IPS-11a (cell line): ENCODE measurements around the gene PCLO.
"Not testable (repeated sequence)": the region's sequence is repeated elsewhere in the genome, so short reads cannot be mapped to it uniquely, and the experiment has no call there.

Experiments used
- H3K4me3 ChIP-seq: one replicate; pipeline ENCODE4 v1.5.1; 2013; ENCODE audit warnings: low read depth, low read length, control low read depth

PCLO gene

DNA sequence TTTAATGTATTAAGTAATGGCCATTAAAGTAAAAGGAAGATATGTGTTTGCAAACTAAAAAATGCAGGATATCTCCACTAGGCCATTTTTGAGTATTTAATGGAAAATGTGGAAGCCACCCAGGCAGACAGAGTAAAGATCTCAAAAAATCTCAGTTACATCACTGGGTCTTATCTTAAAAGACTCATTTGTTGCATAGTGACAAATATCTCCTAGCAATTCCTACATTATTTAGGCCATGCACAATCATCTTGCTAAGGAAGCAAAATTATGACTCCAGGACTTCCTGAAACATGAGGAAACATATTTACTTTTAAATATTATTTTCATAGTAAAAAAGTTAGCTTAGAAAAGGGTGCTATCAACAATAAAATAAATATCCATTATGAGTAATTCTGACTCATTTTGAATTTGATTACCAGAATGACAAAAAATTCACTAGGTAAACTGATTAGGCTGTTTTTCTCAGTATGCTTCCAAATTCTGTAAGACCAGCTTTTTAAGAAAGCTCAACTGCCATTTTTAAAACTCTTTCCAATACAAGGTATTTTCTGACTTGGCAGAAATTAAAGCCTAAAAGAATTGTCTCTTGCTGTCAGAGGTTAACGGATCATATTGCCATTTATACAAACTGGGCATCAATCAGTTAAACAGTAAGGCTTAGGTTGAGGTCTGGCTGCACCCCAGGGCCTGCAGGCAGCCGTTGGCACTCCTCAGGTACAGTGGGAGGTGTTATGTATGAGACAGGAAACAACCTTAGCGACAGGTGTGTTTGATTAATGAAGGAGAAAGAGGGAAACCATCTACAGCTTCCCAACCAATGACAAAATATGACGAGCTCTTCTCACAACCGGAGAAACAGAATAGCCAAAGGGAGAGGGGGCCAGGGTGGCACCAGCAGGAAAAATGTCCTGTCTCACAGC is 31.8 kb downstream of the PCLO start:
- no peak overlapping the region for H3K4me3 ChIP-seq

GRCh38 chr7:83130191-83130590 is 32.5 kb downstream of the PCLO start:
- H3K4me3 ChIP-seq = no peak overlapping the region

DNA sequence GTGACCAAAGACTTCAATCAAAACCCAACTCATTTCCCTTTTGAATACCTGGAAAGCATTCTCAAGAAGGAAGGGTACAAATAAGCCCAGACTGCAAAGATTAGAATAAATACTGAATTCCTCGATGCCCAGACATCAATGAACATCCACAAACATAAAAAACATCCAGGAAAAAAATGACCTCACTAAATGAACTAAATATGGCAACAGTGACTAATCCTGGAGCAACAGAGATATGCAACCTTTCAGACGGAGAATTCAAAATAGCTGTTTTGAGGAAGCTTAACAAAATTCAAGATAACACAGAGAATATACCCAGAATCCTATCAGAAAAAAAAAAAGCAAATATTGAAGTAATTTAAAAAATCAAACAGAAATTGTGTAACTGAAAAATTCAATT is 43.2 kb downstream of the PCLO start:
- H3K4me3 ChIP-seq = no peak overlapping the region

- H3K4me3 ChIP-seq = no peak overlapping the region
Observed at GRCh38 chr7:83119026-83119382, 43.7 kb downstream of the PCLO start.

GRCh38 chr7:83118347-83119025 is 44.2 kb downstream of the PCLO start:
- H3K4me3 ChIP-seq = no peak overlapping the region

DNA sequence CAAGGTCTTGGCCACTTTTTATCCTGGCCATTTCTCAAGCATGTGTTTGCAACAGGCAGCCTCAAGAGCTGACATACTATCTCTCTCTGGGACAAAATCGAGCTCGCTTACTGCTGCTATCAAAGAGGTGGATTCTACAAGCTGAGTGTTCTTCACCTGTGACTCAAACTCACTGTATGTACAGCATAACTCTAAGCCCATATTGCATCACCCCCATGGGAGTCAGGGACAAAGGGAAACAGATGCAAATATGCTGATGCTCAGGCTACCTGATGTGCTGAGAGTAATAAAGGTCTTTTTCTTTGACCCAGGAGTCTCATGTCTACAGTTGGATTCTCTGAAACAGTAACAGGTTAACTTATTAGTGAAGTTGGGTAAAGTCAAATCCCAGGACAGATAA is 45.2 kb downstream of the PCLO start:
- H3K4me3 ChIP-seq = no peak overlapping the region

GRCh38 chr7:83111391-83111790 is 51.3 kb downstream of the PCLO start:
- H3K4me3 ChIP-seq = no peak overlapping the region

DNA sequence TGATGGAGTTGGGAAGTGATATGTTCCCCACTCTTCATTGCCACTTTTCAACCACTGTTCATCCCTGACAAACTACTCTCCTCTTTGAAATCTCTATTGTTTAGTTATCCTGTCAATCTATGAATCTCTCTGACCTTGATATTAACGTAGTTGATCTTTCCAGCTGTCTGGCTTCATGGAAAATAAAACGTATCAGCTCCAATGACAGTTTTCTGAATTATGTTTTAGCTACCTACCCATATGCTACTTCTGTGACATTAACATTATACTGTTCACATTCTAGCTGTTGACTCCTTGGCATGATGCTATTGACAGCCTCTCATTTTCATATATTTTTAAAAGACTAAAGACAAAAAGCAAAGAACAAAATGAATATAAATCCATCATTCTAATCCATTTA is 53.3 kb downstream of the PCLO start:
- no peak overlapping the region for H3K4me3 ChIP-seq

GRCh38 chr7:83105948-83106347 is 56.7 kb downstream of the PCLO start:
- H3K4me3 ChIP-seq = no peak overlapping the region

DNA sequence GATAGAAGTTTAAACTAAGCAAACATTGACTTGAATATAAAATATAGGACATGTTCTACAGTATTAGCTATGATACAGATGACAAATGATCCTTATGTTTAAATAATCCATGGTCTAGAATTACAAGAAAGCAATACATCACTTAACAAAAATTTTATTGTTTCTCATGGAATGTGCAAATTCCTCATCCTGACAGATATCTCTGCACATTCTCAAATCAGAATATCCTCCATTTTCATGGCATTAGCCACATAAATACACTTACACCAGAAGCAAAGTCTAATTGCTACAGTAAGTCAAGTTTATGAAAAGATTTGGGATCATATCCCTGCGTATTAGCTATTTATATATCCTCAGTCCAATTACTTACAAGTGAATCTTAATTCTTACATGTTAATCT is 57.6 kb downstream of the PCLO start:
- no peak overlapping the region for H3K4me3 ChIP-seq

GRCh38 chr7:83101530-83101929 is 61.2 kb downstream of the PCLO start:
- H3K4me3 ChIP-seq = no peak overlapping the region

DNA sequence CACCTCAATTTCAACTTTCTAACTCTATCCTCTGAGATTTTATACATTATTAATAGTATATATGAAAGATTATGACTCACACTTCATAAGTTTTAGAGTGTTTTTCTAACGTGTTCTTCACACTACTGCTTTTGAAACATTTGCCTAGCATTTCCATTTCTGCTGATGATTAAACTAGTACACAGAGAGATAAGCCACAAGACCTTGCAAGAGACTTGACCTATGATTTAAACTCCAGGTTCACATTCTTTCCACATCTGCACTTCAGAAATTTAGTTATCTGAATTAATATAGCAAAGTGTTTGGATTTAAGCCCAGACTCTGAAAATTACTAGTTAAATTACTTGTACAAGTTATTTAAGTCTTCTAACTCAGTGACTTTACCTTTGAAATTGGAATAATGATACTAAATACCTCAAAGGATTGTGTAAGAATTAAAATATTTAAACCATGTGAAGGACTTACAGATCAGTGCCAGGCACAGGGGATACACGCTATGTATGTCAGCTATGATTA is 66.6 kb downstream of the PCLO start:
- no peak overlapping the region for H3K4me3 ChIP-seq

DNA sequence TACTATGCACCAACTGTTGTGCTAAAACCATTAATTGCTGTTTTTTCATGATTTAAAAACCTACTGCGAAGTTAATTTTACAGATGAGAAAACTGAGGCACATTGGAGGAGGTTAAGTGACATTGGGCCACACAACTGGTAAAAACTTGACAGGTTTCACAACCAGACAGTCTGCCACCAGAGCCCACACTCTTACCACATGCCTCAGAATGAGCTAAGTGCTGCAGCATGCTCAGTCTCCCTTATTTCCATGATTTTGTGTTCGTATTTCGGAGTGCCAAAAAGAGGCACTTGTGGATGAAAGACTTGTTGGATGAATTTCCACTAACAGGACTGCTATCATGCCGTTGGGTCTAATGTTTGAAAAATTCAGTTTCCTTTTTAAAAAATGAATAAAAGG is 77.4 kb downstream of the PCLO start:
- H3K4me3 ChIP-seq = no peak overlapping the region

GRCh38 chr7:83079879-83080278 is 82.8 kb downstream of the PCLO start:
- not testable (repeated sequence) for H3K4me3 ChIP-seq

DNA sequence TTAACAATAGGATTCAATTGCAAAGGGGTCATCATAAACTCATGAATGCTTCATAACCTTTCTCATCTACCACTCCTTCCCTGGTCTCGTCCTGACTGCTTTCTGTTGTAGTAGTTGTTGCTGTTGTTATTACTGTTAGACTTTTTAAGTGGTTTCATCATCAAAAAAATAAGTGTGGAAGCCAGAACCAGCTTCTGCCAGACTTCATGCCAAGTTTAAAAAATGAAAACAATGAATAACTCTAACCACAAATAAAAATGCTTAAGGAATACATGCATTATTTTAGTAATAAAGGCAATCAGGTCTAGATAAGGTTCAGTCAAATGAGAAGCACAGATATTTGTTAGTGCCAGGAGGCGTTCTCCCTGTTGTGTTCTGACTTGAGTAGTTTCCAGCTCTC is 85.4 kb downstream of the PCLO start:
- no peak overlapping the region for H3K4me3 ChIP-seq

DNA sequence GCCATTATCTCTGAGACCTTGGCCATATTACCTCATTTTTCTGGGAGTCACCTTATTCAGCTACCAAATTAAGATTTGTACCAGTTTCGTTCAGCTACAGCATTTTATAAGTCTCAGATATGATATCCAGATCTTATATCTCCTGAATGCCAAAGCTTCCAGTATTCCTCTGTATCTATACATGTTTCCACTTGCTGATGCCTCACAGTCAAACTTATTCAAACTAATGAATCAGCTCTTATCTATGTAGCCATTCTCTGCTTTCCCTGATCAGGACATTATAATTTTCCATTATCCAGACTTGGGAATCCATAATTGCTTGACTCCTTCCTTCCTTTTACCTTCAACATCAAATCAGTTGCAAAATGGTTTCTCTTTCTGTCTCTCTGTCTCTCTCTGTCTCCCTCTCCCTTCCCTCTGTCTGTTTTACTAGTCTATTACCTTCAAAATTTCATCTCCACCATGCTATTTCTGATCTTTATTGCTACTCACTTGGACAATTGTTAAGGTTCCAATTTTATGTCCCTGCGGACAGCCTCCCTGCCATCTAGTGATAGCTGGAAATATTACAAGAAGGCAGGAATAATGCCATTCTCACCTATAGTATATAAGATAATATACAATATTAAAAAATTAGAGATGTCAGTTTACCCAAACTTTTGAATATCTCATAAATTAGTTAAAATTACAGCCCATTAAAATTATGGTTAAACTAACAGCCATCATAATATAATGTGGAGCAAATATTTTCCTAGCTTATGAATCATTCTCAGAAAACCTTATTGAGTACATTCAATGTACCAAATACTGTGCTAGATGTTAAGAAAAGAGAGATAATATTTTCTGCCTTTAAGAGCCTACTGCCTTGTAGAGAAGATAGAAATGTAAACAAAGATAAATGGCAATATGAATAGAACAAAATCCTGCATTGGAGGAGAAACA is 89.8 kb downstream of the PCLO start:
- H3K4me3 ChIP-seq = no peak overlapping the region

DNA sequence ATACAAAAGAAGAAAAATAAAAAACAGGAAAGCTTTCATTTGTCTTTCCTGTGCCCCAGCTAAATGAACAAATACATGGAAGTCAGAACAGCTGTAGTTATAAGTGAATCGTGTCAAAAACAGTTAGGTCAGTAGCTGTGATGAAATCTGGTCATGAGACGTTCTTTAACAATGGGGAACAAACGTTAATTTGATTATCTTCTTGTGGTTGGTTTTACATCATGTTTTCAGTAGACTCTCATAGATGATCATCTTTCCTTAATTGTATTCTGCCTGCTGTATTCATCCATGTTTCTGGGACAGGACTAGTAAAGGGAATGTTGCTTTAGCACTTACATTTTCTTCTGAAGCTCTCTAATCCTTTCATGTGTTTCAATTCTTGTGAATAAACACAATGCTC is 97.0 kb downstream of the PCLO start:
- H3K4me3 ChIP-seq = no peak overlapping the region

GRCh38 chr7:83060218-83060617 is 102.5 kb downstream of the PCLO start:
- no peak overlapping the region for H3K4me3 ChIP-seq

DNA sequence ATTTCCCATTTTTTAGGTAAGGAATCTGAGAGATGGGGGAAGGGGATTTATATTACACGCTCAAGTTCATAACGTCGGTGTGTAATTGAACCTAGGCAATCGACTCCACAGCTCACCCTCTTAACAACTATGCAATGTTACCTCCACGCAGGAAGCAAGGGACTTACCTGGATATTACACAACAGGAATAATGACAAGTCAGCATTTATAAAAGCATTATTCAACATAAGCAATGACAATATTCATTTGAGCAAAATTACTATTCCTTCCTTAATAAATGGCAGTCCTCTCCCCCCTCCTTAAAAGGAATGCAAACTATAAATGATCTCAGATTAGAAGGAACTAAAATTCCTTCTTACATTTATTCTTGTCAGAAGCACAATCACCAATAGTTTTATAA is 104.0 kb downstream of the PCLO start:
- H3K4me3 ChIP-seq = no peak overlapping the region

GRCh38 chr7:83055197-83055596 is 107.5 kb downstream of the PCLO start:
- H3K4me3 ChIP-seq = no peak overlapping the region

GRCh38 chr7:83054472-83054871 is 108.2 kb downstream of the PCLO start:
- no peak overlapping the region for H3K4me3 ChIP-seq
